ENCODE results near the gene FAM170B. TPM values are rescaled to one million over a fixed set of nuclear protein-coding genes. Genes with fewer than 3 reads are reported as not detected.

FAM170B gene
- total and polyA plus RNA-seq, 3 donors from 2014 or later: 1.2 to 11.7 (median 10.5) TPM

GRCh38 chr10:49110684-49111319 lies 23.0 kb downstream of the FAM170B start:
- no peaks in the 10 kb centered on the region for H3K27me3 ChIP-seq
- TF ChIP-seq CTCF (IDR thresholded peaks at IDR 0.05) (no peak), POLR2A (IDR thresholded peaks at IDR 0.05) (no peak)
- intact Hi-C loops (cut with DNase I; ENCODE audit: low total_unique reads): no loop called here
- no peak overlapping the region for H3K4me3 ChIP-seq
- no peaks in the 10 kb centered on the region for H3K36me3 ChIP-seq (ENCODE audit: low read depth, missing control alignments)
- peaks cover 34% of the 10 kb centered on the region for H3K4me1 ChIP-seq
- H3K27ac ChIP-seq: no peak overlapping the region
- 89 to 98% methylated on average over 4 of the region's 4 CpGs for WGBS, 2 donors
- H3K9me3 ChIP-seq: no peaks in the 10 kb centered on the region
- no peak for DNase-seq

GRCh38 chr10:49109669-49110340 lies 24.0 kb downstream of the FAM170B start:
- H3K27me3 ChIP-seq: no peaks in the 10 kb centered on the region
- 51 to 56% methylated on average over 9 of the region's 9 CpGs for WGBS, 2 donors
- no peak overlapping the region for H3K27ac ChIP-seq
- H3K4me3 ChIP-seq: no peak overlapping the region
- H3K36me3 ChIP-seq (ENCODE audit: low read depth, missing control alignments): no peaks in the 10 kb centered on the region
- H3K9me3 ChIP-seq: no peaks in the 10 kb centered on the region
- peak; percentile 64 for DNase-seq
- intact Hi-C loops (cut with DNase I; ENCODE audit: low total_unique reads): no loop called here
- peaks cover 34% of the 10 kb centered on the region for H3K4me1 ChIP-seq
- TF ChIP-seq POLR2A (IDR thresholded peaks at IDR 0.05): no peak
- no peak for TF ChIP-seq CTCF (IDR thresholded peaks at IDR 0.05)

- WGBS, 2 donors: 85 to 87% methylated on average over 7 of the region's 7 CpGs
- intact Hi-C loops (cut with DNase I; ENCODE audit: low total_unique reads): no loop called here
Observed at GRCh38 chr10:49108656-49109055, 25.2 kb downstream of the FAM170B start.

GRCh38 chr10:49107887-49108267 lies 25.9 kb downstream of the FAM170B start:
- no peak overlapping the region for H3K4me3 ChIP-seq
- no peak for TF ChIP-seq CTCF (IDR thresholded peaks at IDR 0.05)
- no peak for TF ChIP-seq POLR2A (IDR thresholded peaks at IDR 0.05)
- no peaks in the 10 kb centered on the region for H3K9me3 ChIP-seq
- no peak for DNase-seq
- intact Hi-C loops (cut with DNase I; ENCODE audit: low total_unique reads): no loop called here
- 85 to 95% methylated on average over 6 to 8 of the region's 8 CpGs for whole genome bisulfite sequencing, 2 donors
- H3K4me1 ChIP-seq: peaks cover 18% of the 10 kb centered on the region
- no peak overlapping the region for H3K27ac ChIP-seq
- no peaks in the 10 kb centered on the region for H3K27me3 ChIP-seq
- H3K36me3 ChIP-seq (ENCODE audit: low read depth, missing control alignments): no peaks in the 10 kb centered on the region

More at GRCh38 chr10:49108656-49109055, 25.2 kb downstream of the FAM170B start:
- no peak for DNase-seq
- TF ChIP-seq POLR2A (IDR thresholded peaks at IDR 0.05): no peak
- no peak for TF ChIP-seq CTCF (IDR thresholded peaks at IDR 0.05)
- peaks cover 26% of the 10 kb centered on the region for H3K4me1 ChIP-seq
- no peaks in the 10 kb centered on the region for H3K27me3 ChIP-seq
- no peaks in the 10 kb centered on the region for H3K9me3 ChIP-seq
- H3K4me3 ChIP-seq: no peak overlapping the region
- H3K36me3 ChIP-seq (ENCODE audit: low read depth, missing control alignments): no peaks in the 10 kb centered on the region
- no peak overlapping the region for H3K27ac ChIP-seq

Data from testis (tissue), 3 donors.